GM12892 (cell line): ENCODE results near the gene TSKU.

ENCODE experiments used
- POLR2A ChIP-seq: IDR thresholded peaks from 2 replicates; pipeline ENCODE4 v1.6.1; 2011; ENCODE audit warnings: low read depth, low read length, control low read depth
- POLR2AphosphoS5 ChIP-seq: IDR thresholded peaks from 2 replicates; pipeline ENCODE4 v1.6.1; 2011; ENCODE audit warnings: low read depth, low read length, control low read depth
- TAF1 ChIP-seq: IDR thresholded peaks from 2 replicates; pipeline ENCODE4 v1.6.1; 2011; ENCODE audit warnings: low read depth, mild to moderate bottlenecking, control low read depth, low read length, borderline replicate concordance

- TF ChIP-seq POLR2AphosphoS5 (no peak), TAF1 (no peak), POLR2A (no peak)
Observed at GRCh38 chr11:76792505-76793264, 9.5 kb downstream of the TSKU start.
